ENCODE measurements around the gene ABCA7.
A peak's percentile ranks its signal among the peaks of the same experiment; 100 is the strongest.

The ABCA7 gene

GRCh38 chr19:1088416-1089010, 48.6 kb downstream of the ABCA7 start:
- DNase-seq (ENCODE audit: low read depth in 2 of 2) = no peak

GRCh38 chr19:1089126-1089771, 49.3 kb downstream of the ABCA7 start:
- no peak for DNase-seq (ENCODE audit: low read depth in 2 of 2)

- no peak for DNase-seq (ENCODE audit: low read depth in 2 of 2)
Observed at GRCh38 chr19:1089891-1090290, 50.0 kb downstream of the ABCA7 start.

- DNase-seq (ENCODE audit: low read depth in 2 of 2) = no peak
Observed at GRCh38 chr19:1090731-1091543, 51.0 kb downstream of the ABCA7 start.

- DNase-seq (ENCODE audit: low read depth in 2 of 2) = no peak
Observed at GRCh38 chr19:1091544-1092175, 51.8 kb downstream of the ABCA7 start.

- no peak for DNase-seq (ENCODE audit: low read depth in 2 of 2)
Observed at GRCh38 chr19:1093330-1093729, 53.4 kb downstream of the ABCA7 start.

GRCh38 chr19:1093811-1094553, 54.1 kb downstream of the ABCA7 start:
- no peak for DNase-seq (ENCODE audit: low read depth in 2 of 2)

- DNase-seq (ENCODE audit: low read depth in 2 of 2) = no peak
Observed at GRCh38 chr19:1094655-1094977, 54.7 kb downstream of the ABCA7 start.

- DNase-seq (ENCODE audit: low read depth in 2 of 2) = peak; percentile 97
Observed at GRCh38 chr19:1094978-1095701, 55.2 kb downstream of the ABCA7 start, which contains the start of gene POLR2E. Gene POLR2E, minus strand, starts transcription at chr19:1095375. Its CDS starts 60 bp downstream, at chr19:1095315.

GRCh38 chr19:1097810-1098176, 57.9 kb downstream of the ABCA7 start:
- DNase-seq (ENCODE audit: low read depth in 2 of 2) = no peak

- no peak for DNase-seq (ENCODE audit: low read depth in 2 of 2)
Observed at GRCh38 chr19:1098177-1099051, 58.5 kb downstream of the ABCA7 start.

GRCh38 chr19:1101337-1101698, 61.4 kb downstream of the ABCA7 start:
- DNase-seq (ENCODE audit: low read depth in 2 of 2) = no peak

- DNase-seq (ENCODE audit: low read depth in 2 of 2) = no peak
Observed at GRCh38 chr19:1102407-1103131, 62.7 kb downstream of the ABCA7 start.

- DNase-seq (ENCODE audit: low read depth in 2 of 2) = no peak
Observed at GRCh38 chr19:1103132-1103707, 63.3 kb downstream of the ABCA7 start.

- DNase-seq (ENCODE audit: low read depth in 2 of 2) = peak; percentile 98
Observed at GRCh38 chr19:1103708-1104310, 63.9 kb downstream of the ABCA7 start, which contains the start of gene GPX4. Gene GPX4, plus strand, starts transcription at chr19:1103994. Its CDS starts 50 bp downstream, at chr19:1104044.

- peak; percentile 45 to 66 for DNase-seq (ENCODE audit: low read depth in 2 of 2)
Observed at GRCh38 chr19:1104311-1105007, 64.6 kb downstream of the ABCA7 start.

- no peak for DNase-seq (ENCODE audit: low read depth in 2 of 2)
Observed at GRCh38 chr19:1105008-1105872, 65.3 kb downstream of the ABCA7 start.

All from stimulated activated CD8-positive, alpha-beta memory T cell treated with anti-CD3 and anti-CD28 coated beads, Interleukin-2, amount 100 ng/mL, for 1 hour (primary cell).